Lower leg skin (tissue), 4 donors: ENCODE data around the gene LRBA. TPM values are rescaled to one million over a fixed set of nuclear protein-coding genes. Genes with fewer than 3 reads are reported as not detected.

Source experiments
- DNase-seq, 2 donors: peaks; one replicate each; pipeline ENCODE4 v3.0.0-alpha.2; 2019; ENCODE audit warnings: low spot score in 2 of 2
- H3K4me3 ChIP-seq: fragments of 200-600 bp; sonication (generic); 2 replicates; pipeline ENCODE4 v1.5.1; 2017; ENCODE audit warnings: mild to moderate bottlenecking, low read depth; ENCODE audit not compliant: poor library complexity, severe bottlenecking
- POLR2A ChIP-seq, 2 donors: fragments of 450-650 bp; IDR thresholded peaks; one replicate each; pipeline ENCODE4 v1.6.1; 2016 to 2017; ENCODE audit warnings: antibody characterized with exemption in 2 of 2, mild to moderate bottlenecking in 1 of 2, moderate library complexity in 1 of 2
- WGBS, 2 donors: methylation state at CpG; one replicate each; pipeline ENCODE4 v1.1.5; 2018; 5-methylcytosine and 5-hydroxymethylcytosine counted together
- intact Hi-C: fragments of 100-400 bp; cut with DNase I; formaldehyde crosslinking; loops from one replicate; pipeline ENCODE4 v1.15.0; 2023; ENCODE audit warnings: low total_unique reads
- total RNA-seq, 4 donors: library from RNA; depleted of rRNA; stranded (reverse); fragments of >200 nt; gene quantifications; one replicate each; pipeline ENCODE4 v1.1.0, GENCODE V29; 2016
- TF ChIP-seq, protein P1 (sequence below), 3 donors: fragments of 450-650 bp; IDR thresholded peaks; one replicate each; pipeline ENCODE4 v1.5.1; 2016; ENCODE audit warnings: antibody characterized with exemption in 3 of 3, mild to moderate bottlenecking in 3 of 3, moderate library complexity in 2 of 3

Gene LRBA
- total RNA-seq, 4 donors from 2014 or later: 71.9 to 86.8 (median 75.0) TPM

DNA sequence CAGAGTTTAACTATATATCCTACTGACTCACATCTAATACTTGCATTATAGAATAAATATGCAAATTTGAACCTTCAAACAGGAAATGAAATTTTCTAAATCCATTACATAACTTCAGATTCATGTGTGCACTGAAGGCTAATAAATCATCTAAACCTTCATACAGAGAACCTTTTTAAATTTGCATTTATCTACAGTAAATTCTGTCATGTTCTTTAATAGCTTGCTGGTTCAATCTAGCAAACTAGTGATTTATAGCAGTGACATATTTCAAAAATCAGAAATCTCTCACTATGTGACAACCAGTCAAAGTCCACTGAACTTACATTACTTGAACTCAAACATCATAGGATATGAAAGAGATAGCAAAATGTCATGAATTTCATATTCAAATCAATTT, 65.1 kb downstream of the LRBA start:
- DNase-seq: no peak
- H3K4me3 ChIP-seq: no peak overlapping the region
- intact Hi-C loops: no loop called here
- no peak for TF ChIP-seq POLR2A (IDR thresholded peaks at IDR 0.05)
- TF ChIP-seq, protein P1, sequence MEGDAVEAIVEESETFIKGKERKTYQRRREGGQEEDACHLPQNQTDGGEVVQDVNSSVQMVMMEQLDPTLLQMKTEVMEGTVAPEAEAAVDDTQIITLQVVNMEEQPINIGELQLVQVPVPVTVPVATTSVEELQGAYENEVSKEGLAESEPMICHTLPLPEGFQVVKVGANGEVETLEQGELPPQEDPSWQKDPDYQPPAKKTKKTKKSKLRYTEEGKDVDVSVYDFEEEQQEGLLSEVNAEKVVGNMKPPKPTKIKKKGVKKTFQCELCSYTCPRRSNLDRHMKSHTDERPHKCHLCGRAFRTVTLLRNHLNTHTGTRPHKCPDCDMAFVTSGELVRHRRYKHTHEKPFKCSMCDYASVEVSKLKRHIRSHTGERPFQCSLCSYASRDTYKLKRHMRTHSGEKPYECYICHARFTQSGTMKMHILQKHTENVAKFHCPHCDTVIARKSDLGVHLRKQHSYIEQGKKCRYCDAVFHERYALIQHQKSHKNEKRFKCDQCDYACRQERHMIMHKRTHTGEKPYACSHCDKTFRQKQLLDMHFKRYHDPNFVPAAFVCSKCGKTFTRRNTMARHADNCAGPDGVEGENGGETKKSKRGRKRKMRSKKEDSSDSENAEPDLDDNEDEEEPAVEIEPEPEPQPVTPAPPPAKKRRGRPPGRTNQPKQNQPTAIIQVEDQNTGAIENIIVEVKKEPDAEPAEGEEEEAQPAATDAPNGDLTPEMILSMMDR (IDR thresholded peaks at IDR 0.05): no peak

DNA sequence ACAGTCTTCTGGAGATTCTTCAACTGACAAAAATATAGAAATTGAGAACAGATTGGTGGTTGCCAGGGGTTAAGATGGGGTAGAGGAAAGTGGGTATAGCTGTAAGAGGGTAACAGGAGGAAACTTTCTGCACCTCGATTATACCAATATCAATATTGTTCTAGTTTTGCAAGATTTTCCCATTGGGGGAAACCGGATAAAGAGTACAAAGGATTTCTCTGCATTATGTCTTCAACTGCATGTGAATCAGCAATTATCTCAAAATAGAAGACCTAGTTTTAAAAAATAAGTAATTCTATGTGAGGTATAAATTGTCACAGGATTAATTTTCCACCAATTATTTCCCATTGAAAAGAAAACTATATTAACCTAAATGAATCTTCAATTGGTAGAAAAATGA, 65.7 kb downstream of the LRBA start:
- intact Hi-C loops: no loop called here
- TF ChIP-seq, protein P1 (IDR thresholded peaks at IDR 0.05): no peak
- TF ChIP-seq POLR2A (IDR thresholded peaks at IDR 0.05): no peak
- DNase-seq: no peak
- no peak overlapping the region for H3K4me3 ChIP-seq
- WGBS, 2 donors: 95 to 99% methylated on average over 2 of the region's 2 CpGs

DNA sequence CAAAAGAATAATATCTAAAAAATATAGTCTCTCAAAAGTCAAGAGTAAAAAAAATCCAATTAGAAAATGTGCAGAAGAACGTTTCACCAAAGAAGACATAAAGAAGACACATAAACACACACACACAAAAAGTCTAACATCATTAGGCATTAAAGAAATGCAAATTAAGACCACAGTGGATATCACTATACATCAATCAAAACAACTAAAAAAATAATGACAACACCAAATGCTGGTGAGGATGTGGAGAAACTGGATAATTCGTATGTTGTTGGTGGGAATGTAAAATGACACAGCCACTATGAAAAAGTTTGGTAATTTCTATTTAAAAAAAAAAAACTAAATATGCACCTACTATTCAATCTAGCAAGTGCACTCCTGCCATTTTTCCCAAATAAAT, 66.4 kb downstream of the LRBA start:
- TF ChIP-seq, protein P1 (IDR thresholded peaks at IDR 0.05): no peak
- TF ChIP-seq POLR2A (IDR thresholded peaks at IDR 0.05): no peak
- DNase-seq: no peak
- intact Hi-C loops: no loop called here
- no peak overlapping the region for H3K4me3 ChIP-seq
- 93 to 94% methylated on average over 2 of the region's 2 CpGs for WGBS, 2 donors

DNA sequence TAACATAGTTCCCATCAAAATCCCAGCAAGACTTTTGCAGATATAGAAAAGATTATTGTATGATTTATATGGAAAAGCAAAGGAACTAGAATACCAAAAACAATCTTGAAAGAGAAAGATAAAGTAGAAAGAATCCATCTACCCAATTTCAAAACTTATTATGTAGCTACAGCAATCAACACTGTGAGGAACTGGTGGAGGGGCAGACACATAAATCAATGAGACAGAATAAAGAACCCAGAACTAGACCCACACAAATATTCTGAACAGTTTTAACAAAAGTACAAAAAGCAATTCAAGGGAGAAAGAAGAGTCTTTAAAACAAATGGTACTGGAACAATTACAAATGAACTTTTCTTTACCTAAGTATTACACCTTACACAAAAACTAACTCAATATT, 67.0 kb downstream of the LRBA start:
- no peak for TF ChIP-seq POLR2A (IDR thresholded peaks at IDR 0.05)
- TF ChIP-seq, protein P1 (IDR thresholded peaks at IDR 0.05): no peak
- H3K4me3 ChIP-seq: no peak overlapping the region
- intact Hi-C loops: no loop called here
- DNase-seq: no peak

DNA sequence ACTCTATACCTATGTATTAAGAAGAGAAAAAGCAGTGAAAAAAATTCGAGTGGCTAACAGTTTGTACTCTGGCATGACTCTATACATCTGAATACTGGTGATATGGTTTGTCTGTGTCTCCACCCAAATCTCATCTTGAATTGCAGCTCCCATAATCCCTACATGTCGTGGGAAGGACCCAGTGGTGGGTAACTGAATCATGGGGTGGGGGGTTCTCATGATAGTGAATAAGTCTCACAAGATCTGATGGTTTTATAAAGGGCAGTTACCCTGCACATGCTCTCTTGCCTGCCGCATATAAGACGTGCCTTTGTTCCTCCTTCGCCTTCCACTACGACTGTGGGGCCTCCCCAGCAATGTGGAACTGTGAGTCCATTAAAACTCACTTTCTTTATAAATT, 70.4 kb downstream of the LRBA start:
- 86% methylated on average over 6 of the region's 6 CpGs for WGBS, 2 donors

DNA sequence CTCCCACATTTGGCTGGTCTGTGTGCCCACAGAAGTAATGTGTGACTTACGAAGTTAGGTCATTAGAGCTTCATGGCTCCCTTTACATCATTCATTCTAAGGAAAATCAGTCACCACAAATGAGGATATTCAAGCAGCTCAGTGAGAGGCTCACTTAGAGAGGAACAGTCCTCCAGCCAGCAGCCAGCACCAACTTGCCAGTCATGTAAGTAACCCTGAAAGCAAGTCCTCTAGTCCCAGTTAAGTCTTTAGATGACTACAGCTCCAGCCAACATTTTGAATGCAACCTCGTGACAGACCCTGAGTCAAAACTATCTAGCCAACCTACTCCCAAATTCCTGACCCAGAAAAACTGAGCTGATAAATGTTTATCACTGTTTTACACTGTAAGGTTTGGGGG, 71.3 kb downstream of the LRBA start:
- no peak overlapping the region for H3K4me3 ChIP-seq
- intact Hi-C loops: no loop called here
- TF ChIP-seq POLR2A (IDR thresholded peaks at IDR 0.05): no peak
- TF ChIP-seq, protein P1 (IDR thresholded peaks at IDR 0.05): no peak
- no peak for DNase-seq
- WGBS, 2 donors: 68 to 69% methylated on average over 2 of the region's 2 CpGs

More for the DNA sequence above, 70.4 kb downstream of the LRBA start:
- TF ChIP-seq POLR2A (IDR thresholded peaks at IDR 0.05): no peak
- TF ChIP-seq, protein P1 (IDR thresholded peaks at IDR 0.05): no peak
- no peak for DNase-seq
- intact Hi-C loops: no loop called here
- H3K4me3 ChIP-seq: no peak overlapping the region
